ENCODE measurements around the gene ELL.
A peak's percentile ranks its signal among the peaks of the same experiment; 100 is the strongest.

DNA sequence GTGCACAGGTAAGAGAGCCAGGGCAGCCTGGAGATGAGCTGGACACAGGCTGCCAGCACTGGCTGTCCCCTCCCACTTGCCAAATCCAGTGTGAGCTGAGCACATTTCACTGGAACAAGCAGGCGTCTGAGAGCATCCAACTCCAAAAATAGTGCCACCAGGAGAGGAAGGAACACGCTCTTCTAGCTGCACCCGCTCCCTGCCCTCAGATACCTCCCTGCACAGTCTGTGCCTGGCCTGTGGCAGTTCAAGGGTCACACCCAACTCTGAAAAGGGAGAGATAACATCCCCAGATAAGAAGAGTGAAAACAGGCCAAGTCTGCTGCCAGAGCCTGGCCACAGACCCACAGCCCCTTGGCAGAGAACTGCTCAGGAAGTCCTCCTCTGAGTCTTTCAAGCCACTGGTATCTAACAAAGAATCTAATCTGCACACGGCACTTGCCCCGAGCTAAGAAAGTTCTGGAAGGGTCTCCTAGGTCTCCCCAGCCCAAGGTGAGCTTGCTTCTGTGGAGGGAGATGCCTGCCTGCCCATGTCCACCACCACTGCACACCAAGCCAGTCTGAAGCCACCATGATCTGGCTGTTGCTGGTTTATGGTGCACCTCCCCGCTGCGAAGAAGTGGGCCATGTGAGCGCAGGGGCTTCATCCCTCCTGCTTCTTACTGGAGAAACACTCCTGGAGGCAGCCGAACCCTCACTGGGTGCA lies 14.7 kb downstream of the ELL start:
- TF ChIP-seq CTCF (IDR thresholded peaks at IDR 0.05) (no peak), POLR2AphosphoS5 (IDR thresholded peaks at IDR 0.05) (peak in 1 of 3 donors; percentile 47), POLR2A (IDR thresholded peaks at IDR 0.05) (no peak)

Data from transverse colon (tissue), 4 donors.